K562 (cell line): ENCODE measurements around the gene NVL. TPM values are rescaled to one million over a fixed set of nuclear protein-coding genes. Genes with fewer than 3 reads are reported as not detected.

Source experiments
- CBFA2T3 ChIP-seq: fragments of 450-650 bp; IDR thresholded peaks from 2 replicates; pipeline ENCODE4 v1.6.1; 2017
- MAFG ChIP-seq: fragments of 450-650 bp; conservative IDR thresholded peaks from 2 replicates; pipeline ENCODE4 v1.6.1; 2016; ENCODE audit warnings: missing genetic modification characterization, missing compliant biosample characterization
- MXI1 ChIP-seq: IDR thresholded peaks from 2 replicates; pipeline ENCODE4 v1.6.1; 2011; ENCODE audit warnings: low read depth, mild to moderate bottlenecking, improper control_type of control experiment, low read length
- ZNF431 ChIP-seq: sonication (generic); formaldehyde crosslinking; IDR thresholded peaks from 2 replicates; pipeline ENCODE4 v1.8.0; 2022; ENCODE audit warnings: mild to moderate bottlenecking, missing genetic modification reagents
- ZNF561 ChIP-seq: fragments of 450-650 bp; formaldehyde crosslinking; conservative IDR thresholded peaks from 2 replicates; pipeline ENCODE4 v1.4.0; 2020; ENCODE audit warnings: mild to moderate bottlenecking, moderate library complexity
- ZNF79 ChIP-seq: fragments of 250-450 bp; sonication (Bioruptor Pico); IDR thresholded peaks from 2 replicates; pipeline ENCODE4 v1.4.0; 2020; ENCODE audit warnings: low read depth, mild to moderate bottlenecking, moderate library complexity
- ZZZ3 ChIP-seq: fragments of 450-650 bp; IDR thresholded peaks from 2 replicates; pipeline ENCODE4 v1.6.1; 2016; ENCODE audit warnings: antibody characterized with exemption, mild to moderate bottlenecking, moderate library complexity
- polyA plus RNA-seq, 8 experiments: library from polyadenylated mRNA; depleted of rRNA in 4 of 8; stranded (reverse) in 5 of 8; unstranded in 3 of 8; fragments of >200 nt; fragmentation: Nextera tagmentation in 2 of 8; fragmentation: Illumina TruSeq in 1 of 8; extraction: Ambion mirVana in 2 of 8; extraction: Trizol in 1 of 8; gene quantifications; 2 replicates each; pipeline versions ENCODE4 v1.2.1 to v1.2.3, GENCODE V29; 2011 to 2014; ENCODE audit warnings: inconsistent platforms in 1 of 8, missing spikeins in 1 of 8
- total RNA-seq, 7 experiments: library from RNA; depleted of rRNA in 6 of 7; stranded (reverse); fragments of >200 nt in 6 of 7; fragmentation: Illumina TruSeq in 2 of 7; extraction: Trizol in 2 of 7; gene quantifications; 2 replicates each; pipeline versions ENCODE4 v1.2.1 to v1.2.3, GENCODE V29; 2011 to 2021; ENCODE audit warnings: low replicate concordance in 1 of 7
- TF ChIP-seq, protein P1 (sequence below): IDR thresholded peaks from 2 replicates; pipeline ENCODE4 v1.6.1; 2011; ENCODE audit not compliant: insufficient read length; ENCODE audit errors: extremely low read depth
- TF ChIP-seq, protein P2 (sequence below): fragments of 450-650 bp; IDR thresholded peaks from 2 replicates; pipeline ENCODE4 v1.7.0; 2016; ENCODE audit warnings: borderline replicate concordance
- TF ChIP-seq, protein P3 (sequence below): fragments of 250-450 bp; sonication (Bioruptor Pico); IDR thresholded peaks from 2 replicates; pipeline ENCODE4 v1.4.0; 2020; ENCODE audit warnings: mild to moderate bottlenecking
- TF ChIP-seq, protein P4 (sequence below): fragments of 250-450 bp; sonication (Bioruptor Pico); IDR thresholded peaks from 2 replicates; pipeline ENCODE4 v1.4.0; 2020
- TF ChIP-seq, protein P5 (sequence below): fragments of 250-450 bp; sonication (Bioruptor Pico); IDR thresholded peaks from 2 replicates; pipeline ENCODE4 v1.4.0; 2020
- TF ChIP-seq, protein P6 (sequence below), 2 experiments: fragments of 250-450 bp in 1 of 2; fragments of 450-650 bp in 1 of 2; sonication (Bioruptor Pico) in 1 of 2; IDR thresholded peaks; 2 replicates each; pipeline versions ENCODE4 v1.6.1 to v1.8.0; 2016 to 2021; ENCODE audit warnings: mild to moderate bottlenecking in 2 of 2, moderate library complexity in 2 of 2, missing compliant biosample characterization in 1 of 2, missing genetic modification characterization in 1 of 2

The NVL gene
- total and polyA plus RNA-seq, 9 of the 15 experiments (the other 6 are each of a cell fraction or from before 2014, with no cell fraction given) = 32.5 to 86.6 (median 62.9) TPM

DNA sequence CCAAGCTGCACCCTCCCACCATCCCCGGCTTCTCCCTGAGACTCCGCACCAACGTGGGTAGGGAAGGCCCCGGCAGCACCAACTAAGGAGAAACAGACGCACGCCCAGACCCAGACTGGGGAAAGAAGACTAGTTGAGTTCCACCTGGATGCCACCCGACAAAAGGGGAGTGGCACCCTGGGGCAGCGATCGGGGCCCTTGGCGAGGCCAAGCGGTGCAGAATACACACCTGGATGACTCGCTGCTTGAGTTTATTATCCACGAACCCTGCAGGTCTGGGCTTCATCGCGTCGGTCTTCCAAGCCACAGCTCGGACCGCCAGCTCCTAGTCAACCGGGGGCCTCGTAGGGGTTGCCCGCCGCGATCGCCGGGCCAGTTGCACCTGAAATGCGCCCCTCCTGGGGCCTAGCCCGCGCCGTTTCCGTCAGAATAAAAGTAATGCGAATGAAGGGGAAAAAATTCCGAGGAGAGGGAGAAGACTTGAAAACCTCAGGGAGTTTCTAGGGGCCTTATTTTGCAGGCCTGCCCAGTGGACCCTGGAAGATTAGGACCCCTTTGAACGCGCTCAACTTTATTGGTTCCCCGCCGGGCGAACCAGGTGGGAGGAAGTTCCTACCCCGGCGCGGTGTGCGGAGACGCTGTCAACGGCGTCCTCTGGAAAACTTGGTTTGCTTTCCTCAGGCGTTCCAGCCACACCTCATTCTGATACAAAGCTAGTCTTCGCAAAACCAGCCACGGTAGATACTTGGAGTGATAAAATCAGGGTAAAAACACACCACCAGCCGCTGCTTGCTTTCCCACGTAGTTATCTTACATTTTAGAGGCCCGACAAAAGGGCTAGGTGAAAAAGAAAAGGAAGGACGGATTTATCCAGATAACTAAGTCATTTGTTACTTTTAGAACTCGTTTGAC lies at the start of gene NVL (continued):
- TF ChIP-seq, protein P1, sequence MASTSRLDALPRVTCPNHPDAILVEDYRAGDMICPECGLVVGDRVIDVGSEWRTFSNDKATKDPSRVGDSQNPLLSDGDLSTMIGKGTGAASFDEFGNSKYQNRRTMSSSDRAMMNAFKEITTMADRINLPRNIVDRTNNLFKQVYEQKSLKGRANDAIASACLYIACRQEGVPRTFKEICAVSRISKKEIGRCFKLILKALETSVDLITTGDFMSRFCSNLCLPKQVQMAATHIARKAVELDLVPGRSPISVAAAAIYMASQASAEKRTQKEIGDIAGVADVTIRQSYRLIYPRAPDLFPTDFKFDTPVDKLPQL = no peak
- TF ChIP-seq, protein P2, sequence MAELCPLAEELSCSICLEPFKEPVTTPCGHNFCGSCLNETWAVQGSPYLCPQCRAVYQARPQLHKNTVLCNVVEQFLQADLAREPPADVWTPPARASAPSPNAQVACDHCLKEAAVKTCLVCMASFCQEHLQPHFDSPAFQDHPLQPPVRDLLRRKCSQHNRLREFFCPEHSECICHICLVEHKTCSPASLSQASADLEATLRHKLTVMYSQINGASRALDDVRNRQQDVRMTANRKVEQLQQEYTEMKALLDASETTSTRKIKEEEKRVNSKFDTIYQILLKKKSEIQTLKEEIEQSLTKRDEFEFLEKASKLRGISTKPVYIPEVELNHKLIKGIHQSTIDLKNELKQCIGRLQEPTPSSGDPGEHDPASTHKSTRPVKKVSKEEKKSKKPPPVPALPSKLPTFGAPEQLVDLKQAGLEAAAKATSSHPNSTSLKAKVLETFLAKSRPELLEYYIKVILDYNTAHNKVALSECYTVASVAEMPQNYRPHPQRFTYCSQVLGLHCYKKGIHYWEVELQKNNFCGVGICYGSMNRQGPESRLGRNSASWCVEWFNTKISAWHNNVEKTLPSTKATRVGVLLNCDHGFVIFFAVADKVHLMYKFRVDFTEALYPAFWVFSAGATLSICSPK = peak; percentile 14; the same call in 1 of the 2 replicates
- TF ChIP-seq ZNF561 (CRISPR knock-in tag) (no peak), ZZZ3 (peak; percentile 91), MAFG (tag) (no peak), ZNF79 (0 out of 2 replicates have a peak, but pooled peaks have one; percentile 32), MXI1 (peak; percentile 65; the same call in 1 of the 2 replicates), ZNF431 (CRISPR knock-in tag) (peak; percentile 43; the same call in 1 of the 2 replicates), CBFA2T3 (no peak; the same call in 1 of the 2 replicates)
- TF ChIP-seq, protein P3, sequence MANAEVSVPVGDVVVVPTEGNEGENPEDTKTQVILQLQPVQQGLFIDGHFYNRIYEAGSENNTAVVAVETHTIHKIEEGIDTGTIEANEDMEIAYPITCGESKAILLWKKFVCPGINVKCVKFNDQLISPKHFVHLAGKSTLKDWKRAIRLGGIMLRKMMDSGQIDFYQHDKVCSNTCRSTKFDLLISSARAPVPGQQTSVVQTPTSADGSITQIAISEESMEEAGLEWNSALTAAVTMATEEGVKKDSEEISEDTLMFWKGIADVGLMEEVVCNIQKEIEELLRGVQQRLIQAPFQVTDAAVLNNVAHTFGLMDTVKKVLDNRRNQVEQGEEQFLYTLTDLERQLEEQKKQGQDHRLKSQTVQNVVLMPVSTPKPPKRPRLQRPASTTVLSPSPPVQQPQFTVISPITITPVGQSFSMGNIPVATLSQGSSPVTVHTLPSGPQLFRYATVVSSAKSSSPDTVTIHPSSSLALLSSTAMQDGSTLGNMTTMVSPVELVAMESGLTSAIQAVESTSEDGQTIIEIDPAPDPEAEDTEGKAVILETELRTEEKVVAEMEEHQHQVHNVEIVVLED (CRISPR knock-in tag) = peak; percentile 63
- TF ChIP-seq, protein P4, sequence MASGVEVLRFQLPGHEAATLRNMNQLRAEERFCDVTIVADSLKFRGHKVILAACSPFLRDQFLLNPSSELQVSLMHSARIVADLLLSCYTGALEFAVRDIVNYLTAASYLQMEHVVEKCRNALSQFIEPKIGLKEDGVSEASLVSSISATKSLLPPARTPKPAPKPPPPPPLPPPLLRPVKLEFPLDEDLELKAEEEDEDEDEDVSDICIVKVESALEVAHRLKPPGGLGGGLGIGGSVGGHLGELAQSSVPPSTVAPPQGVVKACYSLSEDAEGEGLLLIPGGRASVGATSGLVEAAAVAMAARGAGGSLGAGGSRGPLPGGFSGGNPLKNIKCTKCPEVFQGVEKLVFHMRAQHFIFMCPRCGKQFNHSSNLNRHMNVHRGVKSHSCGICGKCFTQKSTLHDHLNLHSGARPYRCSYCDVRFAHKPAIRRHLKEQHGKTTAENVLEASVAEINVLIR (CRISPR knock-in tag) = peak; percentile 40; the same call in 1 of the 2 replicates
- TF ChIP-seq, protein P5, sequence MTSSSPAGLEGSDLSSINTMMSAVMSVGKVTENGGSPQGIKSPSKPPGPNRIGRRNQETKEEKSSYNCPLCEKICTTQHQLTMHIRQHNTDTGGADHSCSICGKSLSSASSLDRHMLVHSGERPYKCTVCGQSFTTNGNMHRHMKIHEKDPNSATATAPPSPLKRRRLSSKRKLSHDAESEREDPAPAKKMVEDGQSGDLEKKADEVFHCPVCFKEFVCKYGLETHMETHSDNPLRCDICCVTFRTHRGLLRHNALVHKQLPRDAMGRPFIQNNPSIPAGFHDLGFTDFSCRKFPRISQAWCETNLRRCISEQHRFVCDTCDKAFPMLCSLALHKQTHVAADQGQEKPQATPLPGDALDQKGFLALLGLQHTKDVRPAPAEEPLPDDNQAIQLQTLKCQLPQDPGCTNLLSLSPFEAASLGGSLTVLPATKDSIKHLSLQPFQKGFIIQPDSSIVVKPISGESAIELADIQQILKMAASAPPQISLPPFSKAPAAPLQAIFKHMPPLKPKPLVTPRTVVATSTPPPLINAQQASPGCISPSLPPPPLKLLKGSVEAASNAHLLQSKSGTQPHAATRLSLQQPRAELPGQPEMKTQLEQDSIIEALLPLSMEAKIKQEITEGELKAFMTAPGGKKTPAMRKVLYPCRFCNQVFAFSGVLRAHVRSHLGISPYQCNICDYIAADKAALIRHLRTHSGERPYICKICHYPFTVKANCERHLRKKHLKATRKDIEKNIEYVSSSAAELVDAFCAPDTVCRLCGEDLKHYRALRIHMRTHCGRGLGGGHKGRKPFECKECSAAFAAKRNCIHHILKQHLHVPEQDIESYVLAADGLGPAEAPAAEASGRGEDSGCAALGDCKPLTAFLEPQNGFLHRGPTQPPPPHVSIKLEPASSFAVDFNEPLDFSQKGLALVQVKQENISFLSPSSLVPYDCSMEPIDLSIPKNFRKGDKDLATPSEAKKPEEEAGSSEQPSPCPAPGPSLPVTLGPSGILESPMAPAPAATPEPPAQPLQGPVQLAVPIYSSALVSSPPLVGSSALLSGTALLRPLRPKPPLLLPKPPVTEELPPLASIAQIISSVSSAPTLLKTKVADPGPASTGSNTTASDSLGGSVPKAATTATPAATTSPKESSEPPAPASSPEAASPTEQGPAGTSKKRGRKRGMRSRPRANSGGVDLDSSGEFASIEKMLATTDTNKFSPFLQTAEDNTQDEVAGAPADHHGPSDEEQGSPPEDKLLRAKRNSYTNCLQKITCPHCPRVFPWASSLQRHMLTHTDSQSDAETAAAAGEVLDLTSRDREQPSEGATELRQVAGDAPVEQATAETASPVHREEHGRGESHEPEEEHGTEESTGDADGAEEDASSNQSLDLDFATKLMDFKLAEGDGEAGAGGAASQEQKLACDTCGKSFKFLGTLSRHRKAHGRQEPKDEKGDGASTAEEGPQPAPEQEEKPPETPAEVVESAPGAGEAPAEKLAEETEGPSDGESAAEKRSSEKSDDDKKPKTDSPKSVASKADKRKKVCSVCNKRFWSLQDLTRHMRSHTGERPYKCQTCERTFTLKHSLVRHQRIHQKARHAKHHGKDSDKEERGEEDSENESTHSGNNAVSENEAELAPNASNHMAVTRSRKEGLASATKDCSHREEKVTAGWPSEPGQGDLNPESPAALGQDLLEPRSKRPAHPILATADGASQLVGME (CRISPR knock-in tag) = peak; percentile 67; the same call in 1 of the 2 replicates
- TF ChIP-seq, protein P6, sequence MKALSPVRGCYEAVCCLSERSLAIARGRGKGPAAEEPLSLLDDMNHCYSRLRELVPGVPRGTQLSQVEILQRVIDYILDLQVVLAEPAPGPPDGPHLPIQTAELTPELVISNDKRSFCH (CRISPR knock-in tag; IDR thresholded peaks at IDR 0.05) = no peak
- TF ChIP-seq, protein P6 (tag; IDR thresholded peaks at IDR 0.05) = peak; percentile 49; the same call in 1 of the 2 replicates
